Hematopoietic multipotent progenitor cell treated with erythropoietin and hydrocortisone succinate and interleukin-3 and kit ligand, for 17 days (in vitro differentiated cells): ENCODE data around the gene NDUFS6.
"Not testable (repeated sequence)": the region's sequence is repeated elsewhere in the genome, so short reads cannot be mapped to it uniquely, and the experiment has no call there.

Experiments used
- DNase-seq: peaks from one replicate; pipeline ENCODE4 v3.0.0-alpha.2; 2015; ENCODE audit warnings: low spot score

The NDUFS6 gene

GRCh38 chr5:1798589-1798988, 2.6 kb upstream of the NDUFS6 start:
- DNase-seq, result not testable (repeated sequence)

GRCh38 chr5:1799110-1799601, 2.1 kb upstream of the NDUFS6 start:
- DNase-seq, result no peak

GRCh38 chr5:1799602-1800471, 1.4 kb upstream of the NDUFS6 start, which contains the start of gene MRPL36:
MRPL36 (minus strand) TSS chr5:1799837; CDS start chr5:1798935, 902 bp downstream.
- peak; percentile 95 for DNase-seq

GRCh38 chr5:1800472-1801221, 560 bp upstream of the NDUFS6 start:
- peak; percentile 70 for DNase-seq

GRCh38 chr5:1801967-1802295, 724 bp downstream of the NDUFS6 start:
- peak; percentile 12 for DNase-seq

- DNase-seq, result no peak
These were observed 2.0 kb downstream of the NDUFS6 start for GRCh38 chr5:1803192-1803591.

- DNase-seq, result peak; percentile 68
These were observed 2.9 kb downstream of the NDUFS6 start for GRCh38 chr5:1804001-1804690.

GRCh38 chr5:1805326-1805725, 4.1 kb downstream of the NDUFS6 start:
- no peak for DNase-seq

- DNase-seq, result no peak
These were observed 4.5 kb downstream of the NDUFS6 start for GRCh38 chr5:1805736-1806135.

GRCh38 chr5:1806199-1806598, 5.0 kb downstream of the NDUFS6 start:
- no peak for DNase-seq

GRCh38 chr5:1806974-1807373, 5.8 kb downstream of the NDUFS6 start:
- DNase-seq, result no peak

- no peak for DNase-seq
These were observed 6.4 kb downstream of the NDUFS6 start for GRCh38 chr5:1807451-1808185.

GRCh38 chr5:1808439-1808838, 7.2 kb downstream of the NDUFS6 start:
- DNase-seq, result no peak

- DNase-seq, result no peak
These were observed 8.3 kb downstream of the NDUFS6 start for GRCh38 chr5:1809416-1810035.

- DNase-seq, result no peak
These were observed 9.4 kb downstream of the NDUFS6 start for GRCh38 chr5:1810581-1811101.

GRCh38 chr5:1814183-1815020, 13.2 kb downstream of the NDUFS6 start:
- DNase-seq, result no peak

GRCh38 chr5:1815071-1815786, 14.0 kb downstream of the NDUFS6 start:
- no peak for DNase-seq

- DNase-seq, result no peak
These were observed 14.7 kb downstream of the NDUFS6 start for GRCh38 chr5:1815881-1816292.

GRCh38 chr5:1816495-1817089, 15.4 kb downstream of the NDUFS6 start:
- not testable (repeated sequence) for DNase-seq
